Common myeloid progenitor, CD34-positive (primary cell): ENCODE data around the gene CENPE.

ENCODE experiments used
- CTCF ChIA-PET: fragments of 350-600 bp; sonication (Branson Sonifier 250); formaldehyde crosslinking; loops from one replicate; lab custom pipeline; 2021; ENCODE audit warnings: antibody characterized with exemption; lab: Charles Lee
- POLR2A ChIA-PET: fragments of 350-600 bp; sonication (Branson Sonifier 250); formaldehyde crosslinking; loops from one replicate; lab custom pipeline; 2021; ENCODE audit warnings: antibody characterized with exemption; lab: Charles Lee
- DNase-seq, 3 donors: peaks; one replicate each; pipeline versions ENCODE4 v3.0.0 to v3.0.0-alpha.2; 2013
- H3K27ac ChIP-seq, 2 experiments: 1 replicate in 1 of 2; 2 replicates in 1 of 2; pipeline ENCODE4 v1.7.0; 2013; ENCODE audit warnings: inconsistent platforms in 2 of 2, low read length in 2 of 2, mild to moderate bottlenecking in 2 of 2, low read depth in 1 of 2, moderate library complexity in 1 of 2; ENCODE audit not compliant: severe bottlenecking in 2 of 2, insufficient read depth in 1 of 2, poor library complexity in 1 of 2
- H3K27me3 ChIP-seq, 5 experiments: replicated peaks in 2 of 5; 1 replicate in 3 of 5; 2 replicates in 2 of 5; pipeline versions ENCODE4 v1.6.1 to v1.7.0; 2013; ENCODE audit warnings: low read length in 4 of 5, mild to moderate bottlenecking in 2 of 5, moderate library complexity in 2 of 5, inconsistent platforms in 1 of 5; ENCODE audit not compliant: insufficient read depth in 5 of 5, control insufficient read depth in 4 of 5
- H3K36me3 ChIP-seq, 4 experiments: 1 replicate in 2 of 4; 2 replicates in 2 of 4; pipeline versions ENCODE4 v1.6.1 to v1.7.0; 2013; ENCODE audit warnings: low read length in 3 of 4, control low read depth in 1 of 4, mild to moderate bottlenecking in 1 of 4; ENCODE audit not compliant: control insufficient read depth in 4 of 4, insufficient read depth in 4 of 4
- H3K4me1 ChIP-seq, 4 experiments: 1 replicate in 3 of 4; 2 replicates in 1 of 4; pipeline versions ENCODE4 v1.6.1 to v1.7.1; 2013; ENCODE audit warnings: low read length in 3 of 4, mild to moderate bottlenecking in 3 of 4, control low read depth in 1 of 4, inconsistent platforms in 1 of 4, moderate library complexity in 1 of 4; ENCODE audit not compliant: control insufficient read depth in 4 of 4, insufficient read depth in 4 of 4; ENCODE audit errors: control extremely low read depth in 1 of 4
- H3K4me3 ChIP-seq, 7 experiments: 1 replicate in 4 of 7; 2 replicates in 3 of 7; pipeline versions ENCODE4 v1.5.1 to v1.7.0; 2013; ENCODE audit warnings: mild to moderate bottlenecking in 7 of 7, low read length in 6 of 7, moderate library complexity in 6 of 7, inconsistent platforms in 2 of 7, low read depth in 2 of 7, control low read depth in 1 of 7; ENCODE audit not compliant: insufficient read depth in 4 of 7, control insufficient read depth in 1 of 7; ENCODE audit errors: extremely low read depth in 1 of 7
- H3K9me3 ChIP-seq, 5 experiments: 1 replicate in 4 of 5; 2 replicates in 1 of 5; pipeline versions ENCODE4 v1.6.1 to v1.7.1; 2013; ENCODE audit warnings: low read length in 4 of 5, mild to moderate bottlenecking in 2 of 5, inconsistent platforms in 1 of 5, low read depth in 1 of 5, moderate library complexity in 1 of 5; ENCODE audit not compliant: control insufficient read depth in 4 of 5, insufficient read depth in 2 of 5; ENCODE audit errors: control extremely low read depth in 1 of 5
- WGBS: methylation state at CpG from one replicate; pipeline ENCODE4 v1.1.5; 2013; ENCODE audit not compliant: insufficient coverage; 5-methylcytosine and 5-hydroxymethylcytosine counted together

CENPE gene

GRCh38 chr4:103098341-103098740 is 99.8 kb downstream of the CENPE start:
- ChIA-PET CTCF (interaction anchor here (0.9 to 2.4 kb wide), 3 partner anchors 18 to 477 kb away, joined by 3 to 13 read pairs (median 3); no protein-coding TSS in a partner anchor), POLR2A (no interaction called here)
- H3K4me3 ChIP-seq, result peak overlapping the region in 2 of 7 experiments; percentile 82 to 84
- no peak overlapping the region for H3K27ac ChIP-seq
- no peaks in the 10 kb centered on the region for H3K9me3 ChIP-seq
- 96% methylated on average over 10 of the region's 10 CpGs for WGBS
- no peak for DNase-seq
- no peaks in the 10 kb centered on the region for H3K27me3 ChIP-seq
- H3K4me1 ChIP-seq, result peaks cover 9 to 12% (median 10%) of the 10 kb centered on the region in 4 experiments
- peaks cover 0 to 4% (median 2%) of the 10 kb centered on the region in 4 experiments for H3K36me3 ChIP-seq

- H3K4me3 ChIP-seq, result no peak overlapping the region
- H3K9me3 ChIP-seq, result no peaks in the 10 kb centered on the region
- H3K27me3 ChIP-seq, result no peaks in the 10 kb centered on the region
- WGBS, result 100% methylated on average over 1 of the region's 2 CpGs
- POLR2A ChIA-PET, result no interaction called here
- no peak overlapping the region for H3K27ac ChIP-seq
- peaks cover 9 to 18% (median 10%) of the 10 kb centered on the region in 4 experiments for H3K4me1 ChIP-seq
- CTCF ChIA-PET, result interaction anchor here (10.2 kb wide), 1 partner anchor 476 kb away, joined by 87 read pairs; no protein-coding TSS in a partner anchor
- no peak for DNase-seq
- H3K36me3 ChIP-seq, result peaks cover 0 to 4% (median 2%) of the 10 kb centered on the region in 4 experiments
Observed at GRCh38 chr4:103097112-103097511, 101.0 kb downstream of the CENPE start.

DNA sequence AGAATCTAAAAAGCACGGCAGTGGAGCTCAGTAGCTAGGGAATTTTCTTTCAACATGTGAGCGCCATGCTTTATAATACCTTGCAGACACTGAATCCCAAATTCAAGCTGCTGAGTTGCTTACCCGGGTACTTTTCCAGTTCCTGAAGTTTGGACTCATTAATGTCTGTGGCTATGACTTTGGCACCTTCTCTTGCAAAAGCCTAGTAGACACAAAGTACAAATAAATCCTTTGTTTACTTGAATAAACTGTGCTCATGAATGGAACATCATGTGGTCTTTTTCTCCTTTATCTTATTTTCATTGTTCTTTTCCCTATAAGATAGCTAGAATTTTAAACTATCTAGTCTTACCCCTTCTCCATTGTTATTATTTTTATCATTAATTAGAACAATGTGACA is 103.1 kb downstream of the CENPE start:
- ChIA-PET POLR2A (no interaction called here), CTCF (interaction anchor here (1.0 to 10.2 kb wide), 7 partner anchors 11 to 474 kb away, joined by 3 to 87 read pairs (median 6); partner anchors contain the start of gene SLC9B2)
- 97% methylated on average over 3 of the region's 3 CpGs for WGBS
- peaks cover 6 to 15% (median 10%) of the 10 kb centered on the region in 4 experiments for H3K36me3 ChIP-seq
- H3K9me3 ChIP-seq, result no peaks in the 10 kb centered on the region
- no peaks in the 10 kb centered on the region for H3K27me3 ChIP-seq
- no peak overlapping the region for H3K27ac ChIP-seq
- H3K4me3 ChIP-seq, result no peak overlapping the region
- no peak for DNase-seq
- H3K4me1 ChIP-seq, result peaks cover 9 to 20% (median 10%) of the 10 kb centered on the region in 4 experiments

DNA sequence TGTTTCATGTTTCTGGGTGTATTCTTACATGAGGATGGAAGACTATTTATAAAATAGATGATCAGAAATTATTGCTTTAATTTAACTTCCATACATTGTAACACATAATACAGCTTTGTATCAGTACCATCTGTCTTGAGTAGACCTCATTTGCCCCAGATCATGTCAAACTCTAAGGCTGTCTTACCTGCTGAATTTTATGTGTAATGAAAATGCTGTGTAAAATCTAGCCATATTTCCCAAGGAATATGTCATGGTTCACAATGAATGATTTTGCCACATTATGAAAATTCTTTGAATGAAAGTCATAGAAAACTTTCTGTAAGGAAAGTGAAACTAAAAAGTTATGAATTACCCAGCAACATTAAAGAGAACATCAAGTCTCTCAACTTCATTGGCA is 105.9 kb downstream of the CENPE start:
- Histone ChIP-seq H3K27ac (no peak overlapping the region), H3K27me3 (no peaks in the 10 kb centered on the region), H3K4me3 (peak overlapping the region in 2 of 7 experiments; percentile 12 to 40), H3K9me3 (no peaks in the 10 kb centered on the region), H3K4me1 (peaks cover 0 to 8% (median 0%) of the 10 kb centered on the region in 4 experiments), H3K36me3 (peaks cover 13 to 40% (median 17%) of the 10 kb centered on the region in 4 experiments)
- CTCF ChIA-PET, result interaction anchor here (0.7 to 10.2 kb wide), 13 partner anchors 9 to 676 kb away, joined by 3 to 87 read pairs (median 5); partner anchors contain the start of gene BDH2
- POLR2A ChIA-PET, result interaction anchor here (0.8 to 1.5 kb wide), 3 partner anchors 17 to 672 kb away, joined by 3 to 4 read pairs (median 3); partner anchors contain the start of gene UBE2D3
- no peak for DNase-seq

DNA sequence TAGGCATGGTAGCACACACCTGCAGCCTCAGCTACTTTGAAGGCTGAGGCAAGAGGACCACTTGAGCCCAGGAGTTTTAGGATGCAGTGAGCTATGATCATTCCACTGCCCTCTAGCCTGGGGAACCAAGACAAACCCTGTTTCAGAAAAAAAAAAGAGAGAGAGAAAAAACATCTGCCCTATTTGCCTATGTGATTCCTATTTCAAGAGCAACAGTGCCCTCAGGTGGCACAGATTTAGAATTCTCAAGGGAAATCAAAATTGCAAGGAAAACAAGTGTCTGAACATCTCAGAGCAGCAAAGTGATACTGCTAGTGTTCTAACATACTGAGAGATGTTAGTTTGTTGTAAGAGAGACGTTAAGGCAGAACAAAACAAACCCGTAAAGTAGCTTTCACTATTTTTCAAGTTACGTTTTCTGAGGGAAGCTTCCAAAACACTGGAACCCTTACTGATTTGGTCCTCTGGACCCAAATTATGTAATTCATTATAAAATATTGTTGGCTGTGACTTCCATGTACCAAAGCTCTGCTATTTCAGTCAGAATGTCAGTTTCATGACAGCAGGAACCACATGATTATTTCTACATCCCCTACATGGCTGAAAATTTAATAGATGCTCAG is 106.4 kb downstream of the CENPE start:
- Histone ChIP-seq H3K9me3 (no peaks in the 10 kb centered on the region), H3K4me1 (peaks cover 0 to 8% (median 0%) of the 10 kb centered on the region in 4 experiments), H3K36me3 (peaks cover 13 to 45% (median 20%) of the 10 kb centered on the region in 4 experiments), H3K27me3 (no peaks in the 10 kb centered on the region), H3K27ac (no peak overlapping the region), H3K4me3 (no peak overlapping the region)
- ChIA-PET CTCF (interaction anchor here (0.7 to 10.2 kb wide), 20 partner anchors 9 to 675 kb away, joined by 3 to 87 read pairs (median 5); partner anchors contain the start of genes BDH2 and SLC9B2), POLR2A (interaction anchor here (0.9 to 1.5 kb wide), 2 partner anchors 265 to 671 kb away, joined by 3 to 4 read pairs; partner anchors contain the start of gene UBE2D3)
- DNase-seq, result peak; percentile 80 to 91 (median 83)
- WGBS, result 100% methylated on average over 1 of the region's 3 CpGs

- 86% methylated on average over 2 of the region's 2 CpGs for WGBS
- Histone ChIP-seq H3K27me3 (no peaks in the 10 kb centered on the region), H3K27ac (no peak overlapping the region), H3K4me3 (no peak overlapping the region), H3K9me3 (no peaks in the 10 kb centered on the region), H3K36me3 (peaks cover 16 to 59% (median 27%) of the 10 kb centered on the region in 4 experiments), H3K4me1 (peaks cover 0 to 8% (median 0%) of the 10 kb centered on the region in 4 experiments)
- ChIA-PET POLR2A (no interaction called here), CTCF (interaction anchor here (1.1 to 10.2 kb wide), 6 partner anchors 8 to 659 kb away, joined by 5 to 87 read pairs (median 27); partner anchors contain the start of gene BDH2)
- DNase-seq, result no peak
Observed at GRCh38 chr4:103089481-103089880, 108.7 kb downstream of the CENPE start.

- Histone ChIP-seq H3K27ac (no peak overlapping the region), H3K4me3 (no peak overlapping the region), H3K36me3 (peaks cover 19 to 59% (median 27%) of the 10 kb centered on the region in 4 experiments), H3K27me3 (no peaks in the 10 kb centered on the region), H3K9me3 (no peaks in the 10 kb centered on the region), H3K4me1 (no peaks in the 10 kb centered on the region)
- WGBS, result no CpG with 5 or more reads among the region's 1 CpG
- POLR2A ChIA-PET, result no interaction called here
- DNase-seq, result no peak
- CTCF ChIA-PET, result interaction anchor here (0.5 to 0.6 kb wide), 2 partner anchors 33 to 53 kb away, joined by 3 read pairs; no protein-coding TSS in a partner anchor
Observed at GRCh38 chr4:103086551-103086950, 111.6 kb downstream of the CENPE start.
